HEK293T (cell line): ENCODE measurements around the gene LIN37.

ENCODE experiments used
- CTCF ChIA-PET: fragments of 350-600 bp; formaldehyde crosslinking; extraction: SDS; loops from one replicate; lab custom pipeline; 2021; ENCODE audit warnings: antibody characterized with exemption, inconsistent platforms; lab: Yijun Ruan, JAX
- POLR2A ChIA-PET: fragments of 350-600 bp; formaldehyde crosslinking; extraction: SDS; loops from one replicate; lab custom pipeline; 2020; ENCODE audit warnings: antibody characterized with exemption, inconsistent platforms; lab: Yijun Ruan, JAX
- DNase-seq: peaks from one replicate; pipeline ENCODE4 v3.0.0; 2012; ENCODE audit warnings: mixed read lengths; ENCODE audit errors: extremely low spot score
- ARNT ChIP-seq: fragments of 450-650 bp; IDR thresholded peaks from 2 replicates; pipeline ENCODE4 v1.6.1; 2017; ENCODE audit warnings: mild to moderate bottlenecking
- BHLHE40 ChIP-seq: fragments of 450-650 bp; IDR thresholded peaks from 2 replicates; pipeline ENCODE4 v1.6.1; 2016; ENCODE audit warnings: mild to moderate bottlenecking, moderate library complexity, borderline replicate concordance
- CTBP1 ChIP-seq: fragments of 450-650 bp; IDR thresholded peaks from 2 replicates; pipeline ENCODE4 v1.6.1; 2016; ENCODE audit warnings: borderline replicate concordance
- ELF4 ChIP-seq: fragments of 450-650 bp; IDR thresholded peaks from 2 replicates; pipeline ENCODE4 v1.6.1; 2017; ENCODE audit warnings: antibody characterized with exemption
- FOXA1 ChIP-seq: fragments of 450-650 bp; IDR thresholded peaks from 2 replicates; pipeline ENCODE4 v1.6.1; 2016; ENCODE audit warnings: mild to moderate bottlenecking
- FOXK2 ChIP-seq: fragments of 450-650 bp; IDR thresholded peaks from 2 replicates; pipeline ENCODE4 v1.6.1; 2016; ENCODE audit warnings: mild to moderate bottlenecking
- FOXM1 ChIP-seq: fragments of 450-650 bp; IDR thresholded peaks from 2 replicates; pipeline ENCODE4 v1.6.1; 2017; ENCODE audit warnings: mild to moderate bottlenecking, borderline replicate concordance
- HDGF ChIP-seq: fragments of 450-650 bp; IDR thresholded peaks from 2 replicates; pipeline ENCODE4 v1.6.1; 2017; ENCODE audit warnings: antibody characterized with exemption, borderline replicate concordance
- L3MBTL2 ChIP-seq: fragments of 450-650 bp; conservative IDR thresholded peaks from 2 replicates; pipeline ENCODE4 v1.6.1; 2016; ENCODE audit warnings: mild to moderate bottlenecking
- LEF1 ChIP-seq: fragments of 450-650 bp; IDR thresholded peaks from 2 replicates; pipeline ENCODE4 v1.6.1; 2017; ENCODE audit warnings: mild to moderate bottlenecking, borderline replicate concordance
- NFRKB ChIP-seq: fragments of 450-650 bp; IDR thresholded peaks from 2 replicates; pipeline ENCODE4 v1.6.1; 2016; ENCODE audit warnings: mild to moderate bottlenecking, moderate library complexity
- SP1 ChIP-seq: fragments of 450-650 bp; IDR thresholded peaks from 2 replicates; pipeline ENCODE4 v1.6.1; 2017
- SUZ12 ChIP-seq: fragments of 450-650 bp; IDR thresholded peaks from 2 replicates; pipeline ENCODE4 v1.6.1; 2016; ENCODE audit warnings: mild to moderate bottlenecking
- TARDBP ChIP-seq: fragments of 450-650 bp; IDR thresholded peaks from 2 replicates; pipeline ENCODE4 v1.6.1; 2016
- ZNF384 ChIP-seq: fragments of 450-650 bp; IDR thresholded peaks from 2 replicates; pipeline ENCODE4 v1.6.1; 2016
- TF ChIP-seq, protein P1 (sequence below): fragments of 450-650 bp; IDR thresholded peaks from 2 replicates; pipeline ENCODE4 v1.6.1; 2016

LIN37 gene, protein sequence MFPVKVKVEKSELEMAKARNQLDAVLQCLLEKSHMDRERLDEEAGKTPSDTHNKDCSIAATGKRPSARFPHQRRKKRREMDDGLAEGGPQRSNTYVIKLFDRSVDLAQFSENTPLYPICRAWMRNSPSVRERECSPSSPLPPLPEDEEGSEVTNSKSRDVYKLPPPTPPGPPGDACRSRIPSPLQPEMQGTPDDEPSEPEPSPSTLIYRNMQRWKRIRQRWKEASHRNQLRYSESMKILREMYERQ

DNA sequence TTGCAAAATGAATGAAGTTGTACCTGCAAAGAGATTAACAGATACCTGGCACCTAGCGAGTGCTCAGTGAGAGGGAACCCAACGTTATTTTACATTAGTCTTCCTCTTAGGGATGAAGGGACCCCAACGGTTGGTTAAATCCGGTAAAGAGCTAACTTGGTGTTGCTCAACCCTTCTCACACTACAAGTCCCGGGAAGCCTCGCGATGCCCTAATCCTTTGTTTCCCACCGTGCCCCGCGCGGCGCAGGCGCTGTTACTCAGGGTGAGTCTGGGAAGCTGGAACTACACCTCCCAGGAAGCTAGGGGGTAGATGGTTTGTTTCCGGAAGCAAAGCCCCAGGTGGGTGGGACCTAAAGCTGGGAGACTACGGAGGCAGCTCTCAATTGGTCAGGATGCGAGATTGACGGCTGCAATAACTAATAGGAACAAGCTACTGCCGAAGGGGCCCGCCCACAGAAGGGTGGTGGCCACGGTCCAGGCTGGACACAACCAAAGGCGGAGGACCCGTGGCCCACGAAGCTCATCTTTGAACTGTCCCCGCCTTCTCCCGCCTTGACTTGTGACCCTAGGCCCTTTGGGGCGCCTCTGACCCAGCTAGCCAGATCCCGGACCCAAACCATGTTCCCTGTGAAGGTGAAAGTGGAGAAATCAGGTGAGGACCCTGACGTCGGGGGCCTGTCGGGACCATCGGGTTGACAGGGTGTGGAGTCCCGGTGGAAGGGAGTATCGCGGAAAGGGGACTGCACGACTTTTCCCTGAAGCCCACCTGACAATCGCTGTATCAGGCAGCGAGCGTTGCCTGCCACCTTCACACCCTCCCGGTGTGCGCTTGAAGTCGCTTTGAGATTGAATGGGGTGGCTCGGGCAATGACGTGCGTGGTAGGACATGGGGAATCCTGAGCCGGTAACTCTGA is at the start of gene LIN37:
TSS of gene LIN37 (plus strand) at position 471 of the 915 bp plus-strand sequence. CDS start at position 620, 149 bp downstream.
- DNase-seq = peak; percentile 92
- CTCF ChIA-PET = interaction anchor here (0.9 kb wide), 1 partner anchor 71 kb away, joined by 5 read pairs; no protein-coding TSS in a partner anchor
- TF ChIP-seq SP1 (no peak), ARNT (no peak), CTBP1 (no peak), ZNF384 (no peak), ELF4 (peak; percentile 96), FOXK2 (no peak; the same call in 1 of the 2 replicates), L3MBTL2 (peak; percentile 70)
- TF ChIP-seq, protein P1, sequence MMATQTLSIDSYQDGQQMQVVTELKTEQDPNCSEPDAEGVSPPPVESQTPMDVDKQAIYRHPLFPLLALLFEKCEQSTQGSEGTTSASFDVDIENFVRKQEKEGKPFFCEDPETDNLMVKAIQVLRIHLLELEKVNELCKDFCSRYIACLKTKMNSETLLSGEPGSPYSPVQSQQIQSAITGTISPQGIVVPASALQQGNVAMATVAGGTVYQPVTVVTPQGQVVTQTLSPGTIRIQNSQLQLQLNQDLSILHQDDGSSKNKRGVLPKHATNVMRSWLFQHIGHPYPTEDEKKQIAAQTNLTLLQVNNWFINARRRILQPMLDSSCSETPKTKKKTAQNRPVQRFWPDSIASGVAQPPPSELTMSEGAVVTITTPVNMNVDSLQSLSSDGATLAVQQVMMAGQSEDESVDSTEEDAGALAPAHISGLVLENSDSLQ = peak; percentile 99
- POLR2A ChIA-PET = interaction anchor here (0.6 to 1.9 kb wide), 30 partner anchors 9 to 366 kb away, joined by 3 to 33 read pairs (median 4); partner anchors contain the start of genes APLP1, COX6B1, HAUS5 and HSPB6

DNA sequence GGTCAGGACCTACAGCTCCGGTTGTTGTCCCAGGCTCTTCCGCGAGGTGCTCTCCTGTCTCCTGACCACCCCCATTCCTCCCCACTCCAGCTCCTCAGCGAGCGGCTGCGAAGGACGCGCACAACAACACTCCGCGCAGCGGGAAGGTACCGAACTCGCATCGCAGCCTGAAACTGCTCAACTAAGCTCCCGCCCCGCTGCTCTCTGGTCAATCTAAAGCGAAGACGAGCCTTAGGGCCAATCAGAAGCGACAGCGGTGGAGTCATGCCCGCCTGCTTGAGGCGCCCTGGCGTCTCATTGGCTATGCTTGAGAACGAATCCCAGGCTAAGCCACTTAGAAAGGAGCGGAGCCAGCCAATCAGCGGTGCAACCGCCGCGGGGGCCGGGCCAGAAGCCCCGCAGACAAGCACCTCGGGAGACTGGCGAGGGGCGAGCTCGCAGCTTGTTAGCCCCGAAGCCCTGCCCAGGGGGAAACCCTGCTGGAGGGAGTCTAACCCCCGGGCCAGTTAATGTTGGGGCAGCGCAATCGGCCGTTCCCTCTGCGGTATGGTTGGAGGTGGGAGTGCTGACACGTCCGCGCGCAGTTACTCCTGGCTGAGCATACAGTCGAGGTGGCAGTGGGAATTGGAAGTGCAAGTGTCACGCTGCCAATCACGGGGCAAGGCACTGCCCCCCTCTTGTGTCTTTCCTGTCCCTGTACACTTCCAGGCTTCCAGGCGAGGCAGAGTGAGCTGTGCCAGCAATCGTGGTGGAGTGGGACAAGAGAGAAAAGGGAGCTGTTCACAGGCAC is 46.0 kb upstream of the LIN37 start:
- TF ChIP-seq ZNF384 (0 out of 2 replicates have a peak, but pooled peaks have one; percentile 38), ARNT (no peak), BHLHE40 (no peak), FOXM1 (no peak), L3MBTL2 (peak; percentile 70)
- TF ChIP-seq, protein P1 = peak; percentile 100
- POLR2A ChIA-PET = interaction anchor here (0.8 to 2.4 kb wide), 9 partner anchors 9 to 59 kb away, joined by 3 to 15 read pairs (median 5); partner anchors contain the start of genes HSPB6, LIN37, PSENEN and U2AF1L4
- peak; percentile 94 for DNase-seq
- CTCF ChIA-PET = interaction anchor here (0.6 to 1.4 kb wide), 4 partner anchors 8 to 118 kb away, joined by 3 to 5 read pairs (median 4); no protein-coding TSS in a partner anchor

DNA sequence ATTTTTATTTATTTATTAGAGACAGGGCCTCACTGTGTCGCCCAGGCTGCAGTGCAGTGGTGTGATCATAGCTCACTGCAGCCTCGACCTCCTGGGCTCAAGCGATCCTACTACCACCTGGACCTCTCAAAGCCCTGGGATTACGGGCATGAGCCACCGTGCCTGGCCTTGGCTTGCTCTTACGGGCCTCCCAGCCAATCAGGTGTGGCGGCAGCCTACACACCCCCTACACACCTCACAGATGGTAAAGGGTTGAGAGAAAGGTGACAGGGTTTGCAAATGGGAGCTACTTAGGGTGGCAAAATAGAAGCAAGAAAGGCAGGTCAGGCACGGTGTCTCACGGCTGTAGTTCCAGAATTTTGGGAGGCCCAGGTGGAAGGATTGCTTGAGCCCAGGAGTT is 45.0 kb upstream of the LIN37 start:
- DNase-seq = no peak
- ChIA-PET CTCF (interaction anchor here (0.6 to 1.4 kb wide), 3 partner anchors 8 to 117 kb away, joined by 3 to 5 read pairs (median 4); no protein-coding TSS in a partner anchor), POLR2A (interaction anchor here (1.2 to 2.4 kb wide), 4 partner anchors 10 to 45 kb away, joined by 3 to 15 read pairs (median 9); partner anchors contain the start of gene LIN37)
- TF ChIP-seq SUZ12 = no peak
- no peak for TF ChIP-seq TARDBP
- TF ChIP-seq FOXK2 = no peak
- no peak for TF ChIP-seq BHLHE40
- TF ChIP-seq ZNF384 = no peak
- TF ChIP-seq CTBP1 = no peak
- no peak for TF ChIP-seq NFRKB
- TF ChIP-seq SP1 = no peak
- TF ChIP-seq, protein P1 = no peak
- no peak for TF ChIP-seq FOXM1
- no peak for TF ChIP-seq ELF4
- no peak for TF ChIP-seq HDGF

DNA sequence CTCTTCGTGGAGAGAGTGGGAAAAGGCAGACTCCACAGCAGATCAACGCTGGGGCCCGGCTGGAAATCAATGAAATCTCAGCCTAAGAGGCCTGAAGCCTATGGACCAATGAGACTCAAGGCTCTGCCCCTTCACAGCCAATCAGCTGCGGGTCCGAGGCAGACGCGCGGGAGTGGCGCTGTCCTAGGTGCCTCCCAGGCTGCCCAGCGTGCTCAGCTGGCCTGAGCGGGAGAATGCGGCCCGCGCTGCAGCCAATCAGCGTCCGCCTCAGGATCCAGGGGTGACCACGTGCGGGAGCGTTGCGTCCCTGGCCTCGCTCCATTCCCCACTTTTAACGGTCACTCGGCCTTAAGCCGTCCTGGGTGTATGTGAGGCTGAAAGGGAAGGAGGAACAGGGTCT is 44.2 kb upstream of the LIN37 start, which contains the start of gene ZBTB32:
TSS of gene ZBTB32 (plus strand) at position 341 of the 400 bp plus-strand sequence. CDS start 10,069 bp downstream, outside the sequence.
- no peak for DNase-seq
- no peak for TF ChIP-seq L3MBTL2
- TF ChIP-seq LEF1 = no peak
- no peak for TF ChIP-seq BHLHE40
- no peak for TF ChIP-seq FOXA1
- no peak for TF ChIP-seq ELF4
- no peak for TF ChIP-seq ARNT
- no peak for TF ChIP-seq NFRKB
- TF ChIP-seq SP1 = no peak
- TF ChIP-seq TARDBP = no peak
- no peak for TF ChIP-seq ZNF384
- TF ChIP-seq FOXK2 = no peak
- TF ChIP-seq SUZ12 = no peak
- POLR2A ChIA-PET = interaction anchor here (2.4 kb wide), 1 partner anchor 44 kb away, joined by 15 read pairs; the partner anchor contains the start of gene LIN37
- CTCF ChIA-PET = no interaction called here

DNA sequence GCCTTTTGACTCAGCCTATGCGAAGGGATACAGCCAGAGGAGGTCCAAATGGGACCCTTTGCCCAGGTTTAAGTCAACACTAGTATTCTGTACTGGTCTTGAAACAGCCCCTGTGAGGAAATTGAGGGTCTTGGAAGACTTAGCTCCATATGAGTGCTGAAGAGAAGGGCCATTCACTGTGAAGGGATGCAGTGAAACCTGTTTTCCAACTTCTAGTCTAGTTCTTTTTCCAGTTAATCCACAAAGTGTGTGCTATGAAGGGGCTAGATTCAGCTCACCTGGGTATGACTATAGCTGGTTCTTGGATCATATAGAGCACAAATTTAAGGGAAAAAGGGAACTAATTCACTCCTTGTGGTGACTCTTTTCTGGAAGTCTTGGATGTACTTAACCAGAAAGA is 40.0 kb upstream of the LIN37 start:
- POLR2A ChIA-PET = interaction anchor here (1.5 kb wide), 1 partner anchor 61 kb away, joined by 3 read pairs; the partner anchor contains the start of gene COX6B1
- no peak for TF ChIP-seq ARNT
- TF ChIP-seq HDGF = no peak
- no peak for TF ChIP-seq CTBP1
- no peak for TF ChIP-seq FOXK2
- CTCF ChIA-PET = no interaction called here
- DNase-seq = no peak
